Measurements from ENCODE around the gene LETM1. TPM values are rescaled to one million over a fixed set of nuclear protein-coding genes. Genes with fewer than 3 reads are reported as not detected.

LETM1 gene
- total and polyA plus RNA-seq, 2 of the 13 experiments (the other 11 are each of a cell fraction or from before 2014, with no cell fraction given) = 9.7 to 41.6 TPM

- ChIA-PET CTCF (ENCODE audit: low intra/inter-chr PET ratio, low total read pairs) (no interaction called here), POLR2A (interaction anchor here (1.5 to 8.0 kb wide), 6 partner anchors 11 to 61 kb away, joined by 5 to 119 read pairs (median 18); partner anchors contain the start of gene FGFR3)
- BruUV-seq (replicated peaks) = no TSS peak
These were observed 49.2 kb downstream of the LETM1 start for GRCh38 chr4:1806596-1807331.

GRCh38 chr4:1806223-1806564 is 49.8 kb downstream of the LETM1 start:
- no peak for FAIRE-seq
- Histone ChIP-seq H4K20me1 (ENCODE audit: insufficient read depth, low read length) (peaks cover 19% of the 10 kb centered on the region; the same call in 1 of the 2 replicates), H2AFZ (ENCODE audit: low read length) (no peak overlapping the region), H3K27me3 (ENCODE audit: control insufficient read depth in 1 of 2, insufficient read depth in 2 of 2, low read length in 2 of 2) (no peaks in the 10 kb centered on the region), H3K27ac (ENCODE audit: extremely low read length, insufficient read depth, low read length) (no peak overlapping the region), H3K4me1 (ENCODE audit: insufficient read depth, low read length) (peaks cover 39% of the 10 kb centered on the region), H3K36me3 (replicated peaks in 1 of 2; ENCODE audit: control insufficient read depth in 1 of 2, insufficient read depth in 2 of 2, low read length in 2 of 2) (peaks cover 28 to 51% of the 10 kb centered on the region in 2 experiments), H3K4me2 (ENCODE audit: low read depth, low read length) (no peak overlapping the region), H3K9ac (ENCODE audit: insufficient read depth, low read depth, low read length) (no peak overlapping the region), H3K9me3 (ENCODE audit: low read length) (no peaks in the 10 kb centered on the region), H3K4me3 (replicated peaks in 1 of 3; ENCODE audit: insufficient read depth in 1 of 3, low read depth in 2 of 3, low read length in 3 of 3) (no peak overlapping the region), H3K79me2 (ENCODE audit: insufficient read depth, low read length) (no peaks in the 10 kb centered on the region)
- ATAC-seq = no peak
- no TSS peak for BruUV-seq (replicated peaks)
- intact Hi-C loops (cut with micrococcal nuclease; ENCODE audit: unreplicated experiment) = no loop called here
- TF ChIP-seq POLR2G (IDR thresholded peaks at IDR 0.05; ENCODE audit: low read depth, low read length) (0 out of 2 replicates have a peak, but pooled peaks have one; percentile 30), HNRNPL (IDR thresholded peaks at IDR 0.05; ENCODE audit: low read depth, low read length) (0 out of 2 replicates have a peak, but pooled peaks have one; percentile 18), RBAK (CRISPR knock-in tag; IDR thresholded peaks at IDR 0.05) (no peak)
- CTCF ChIA-PET (ENCODE audit: low intra/inter-chr PET ratio, low total read pairs) = no interaction called here
- DNase-seq (ENCODE audit: low spot score) = no peak
- in situ Hi-C loops (cut with HindIII; ENCODE audit: extremely low pct_ligation_motif_present, low pct_unique_long_range_greater_than_20kb) = loop anchor here (10.0 kb wide), 1 partner anchor 51 kb away; no protein-coding TSS in a partner anchor
- POLR2A ChIA-PET = interaction anchor here (0.6 to 8.0 kb wide), 6 partner anchors 10 to 60 kb away, joined by 3 to 119 read pairs (median 6); partner anchors contain the start of gene FGFR3
- 97% methylated on average over 6 of the region's 11 CpGs for WGBS (ENCODE audit: low lambda C conversion rate)

More at GRCh38 chr4:1806596-1807331, 49.2 kb downstream of the LETM1 start:
- intact Hi-C loops (cut with micrococcal nuclease; ENCODE audit: unreplicated experiment) = no loop called here
- H3K4me1 ChIP-seq (ENCODE audit: insufficient read depth, low read length) = peaks cover 34% of the 10 kb centered on the region
- H3K9me3 ChIP-seq (ENCODE audit: low read length) = no peaks in the 10 kb centered on the region
- no peak for ATAC-seq
- no peak for FAIRE-seq
- H3K36me3 ChIP-seq (replicated peaks in 1 of 2; ENCODE audit: control insufficient read depth in 1 of 2, insufficient read depth in 2 of 2, low read length in 2 of 2) = peaks cover 26 to 48% of the 10 kb centered on the region in 2 experiments
- no peak overlapping the region for H3K9ac ChIP-seq (ENCODE audit: insufficient read depth, low read depth, low read length)
- 97% methylated on average over 10 of the region's 41 CpGs for WGBS (ENCODE audit: low lambda C conversion rate)
- H3K4me2 ChIP-seq (ENCODE audit: low read depth, low read length) = no peak overlapping the region
- DNase-seq (ENCODE audit: low spot score) = no peak
- H3K4me3 ChIP-seq (replicated peaks in 1 of 3; ENCODE audit: insufficient read depth in 1 of 3, low read depth in 2 of 3, low read length in 3 of 3) = no peak overlapping the region
- no peak overlapping the region for H2AFZ ChIP-seq (ENCODE audit: low read length)
- in situ Hi-C loops (cut with HindIII; ENCODE audit: extremely low pct_ligation_motif_present, low pct_unique_long_range_greater_than_20kb) = loop anchor here (10.0 kb wide), 1 partner anchor 52 kb away; no protein-coding TSS in a partner anchor
- TF ChIP-seq KAT2B (IDR thresholded peaks at IDR 0.05; ENCODE audit: borderline replicate concordance, low read depth, low read length) (no peak), HNRNPL (IDR thresholded peaks at IDR 0.05; ENCODE audit: low read depth, low read length) (peak; percentile 54; the same call in 1 of the 2 replicates), RBFOX2 (IDR thresholded peaks at IDR 0.05; ENCODE audit: low read depth, low read length) (peak; percentile 83)
- H3K79me2 ChIP-seq (ENCODE audit: insufficient read depth, low read length) = no peaks in the 10 kb centered on the region
- no peak overlapping the region for H3K27ac ChIP-seq (ENCODE audit: extremely low read length, insufficient read depth, low read length)
- H4K20me1 ChIP-seq (ENCODE audit: insufficient read depth, low read length) = peaks cover 18% of the 10 kb centered on the region; the same call in 1 of the 2 replicates
- H3K27me3 ChIP-seq (ENCODE audit: control insufficient read depth in 1 of 2, insufficient read depth in 2 of 2, low read length in 2 of 2) = no peaks in the 10 kb centered on the region
